ENCODE measurements around the gene CIT.

CIT gene

GRCh38 chr12:119751961-119752360, 125.2 kb downstream of the CIT start:
- Histone ChIP-seq H3K9me3 (no peaks in the 10 kb centered on the region), H3K27ac (no peak overlapping the region), H3K4me1 (no peaks in the 10 kb centered on the region), H3K27me3 (no peaks in the 10 kb centered on the region), H3K4me3 (no peak overlapping the region), H3K36me3 (no peaks in the 10 kb centered on the region)
- intact Hi-C loops (cut with DNase I; ENCODE audit: low total_unique reads) = no loop called here
- no peak for DNase-seq
- TF ChIP-seq CTCF (IDR thresholded peaks at IDR 0.05) = no peak

- DNase-seq = no peak
- no peaks in the 10 kb centered on the region for H3K27me3 ChIP-seq
- no peak overlapping the region for H3K4me3 ChIP-seq
- intact Hi-C loops (cut with DNase I; ENCODE audit: low total_unique reads) = no loop called here
- H3K36me3 ChIP-seq = no peaks in the 10 kb centered on the region
- H3K9me3 ChIP-seq = peaks cover 0 to 4% (median 0%) of the 10 kb centered on the region in 3 donors
- TF ChIP-seq CTCF (IDR thresholded peaks at IDR 0.05) = no peak
- no peaks in the 10 kb centered on the region for H3K4me1 ChIP-seq
- no peak overlapping the region for H3K27ac ChIP-seq
Measured at GRCh38 chr12:119749666-119750065, 127.5 kb downstream of the CIT start.

GRCh38 chr12:119748497-119748896, 128.6 kb downstream of the CIT start:
- no peak for TF ChIP-seq CTCF (IDR thresholded peaks at IDR 0.05)
- Histone ChIP-seq H3K4me1 (no peaks in the 10 kb centered on the region), H3K36me3 (no peaks in the 10 kb centered on the region), H3K9me3 (peaks cover 0 to 15% (median 0%) of the 10 kb centered on the region in 3 donors), H3K27ac (no peak overlapping the region), H3K27me3 (no peaks in the 10 kb centered on the region), H3K4me3 (no peak overlapping the region)
- DNase-seq = no peak
- intact Hi-C loops (cut with DNase I; ENCODE audit: low total_unique reads) = no loop called here

GRCh38 chr12:119746169-119746568, 131.0 kb downstream of the CIT start:
- Histone ChIP-seq H3K9me3 (peaks cover 0 to 15% (median 0%) of the 10 kb centered on the region in 3 donors), H3K27me3 (no peaks in the 10 kb centered on the region), H3K4me3 (no peak overlapping the region), H3K27ac (no peak overlapping the region), H3K4me1 (no peaks in the 10 kb centered on the region), H3K36me3 (no peaks in the 10 kb centered on the region)
- intact Hi-C loops (cut with DNase I; ENCODE audit: low total_unique reads) = no loop called here
- TF ChIP-seq CTCF (IDR thresholded peaks at IDR 0.05) = no peak
- no peak for DNase-seq

- Histone ChIP-seq H3K4me3 (no peak overlapping the region), H3K4me1 (no peaks in the 10 kb centered on the region), H3K27me3 (no peaks in the 10 kb centered on the region), H3K27ac (no peak overlapping the region), H3K9me3 (peaks cover 0 to 15% (median 0%) of the 10 kb centered on the region in 3 donors), H3K36me3 (no peaks in the 10 kb centered on the region)
- no peak for TF ChIP-seq CTCF (IDR thresholded peaks at IDR 0.05)
- no peak for DNase-seq
- intact Hi-C loops (cut with DNase I; ENCODE audit: low total_unique reads) = no loop called here
Measured at GRCh38 chr12:119744900-119745606, 132.1 kb downstream of the CIT start.
